ENCODE results near the gene ZNF460.
A peak's percentile ranks its signal among the peaks of the same experiment; 100 is the strongest.

ZNF460 gene

GRCh38 chr19:57282011-57282643 lies 1.8 kb downstream of the ZNF460 start:
- DNase-seq = no peak

- DNase-seq = no peak
Measured at GRCh38 chr19:57288373-57288772, 8.1 kb downstream of the ZNF460 start.

- DNase-seq = no peak
Measured at GRCh38 chr19:57290970-57291369, 10.7 kb downstream of the ZNF460 start.

GRCh38 chr19:57292547-57292946 lies 12.3 kb downstream of the ZNF460 start:
- no peak for DNase-seq

- no peak for DNase-seq
Measured at GRCh38 chr19:57293719-57294118, 13.4 kb downstream of the ZNF460 start.

- no peak for DNase-seq
Measured at GRCh38 chr19:57302020-57302465, 21.8 kb downstream of the ZNF460 start.

- DNase-seq = no peak
Measured at GRCh38 chr19:57302727-57303401, 22.6 kb downstream of the ZNF460 start.

GRCh38 chr19:57305056-57305455 lies 24.8 kb downstream of the ZNF460 start:
- no peak for DNase-seq

GRCh38 chr19:57308514-57308913 lies 28.2 kb downstream of the ZNF460 start:
- DNase-seq = no peak

- DNase-seq = no peak
Measured at GRCh38 chr19:57310792-57311191, 30.5 kb downstream of the ZNF460 start.

GRCh38 chr19:57314146-57314545 lies 33.9 kb downstream of the ZNF460 start:
- no peak for DNase-seq

- no peak for DNase-seq
Measured at GRCh38 chr19:57317503-57317902, 37.2 kb downstream of the ZNF460 start.

GRCh38 chr19:57319869-57320179 lies 39.5 kb downstream of the ZNF460 start:
- DNase-seq = no peak

GRCh38 chr19:57320180-57321084 lies 40.1 kb downstream of the ZNF460 start, which contains the start of gene ZNF543:
TSS of gene ZNF543 (plus strand) at chr19:57320472. CDS start at chr19:57320854, 382 bp downstream.
- DNase-seq = peak; percentile 47

- no peak for DNase-seq
Measured at GRCh38 chr19:57321116-57321515, 40.8 kb downstream of the ZNF460 start.

- no peak for DNase-seq
Measured at GRCh38 chr19:57321751-57322150, 41.5 kb downstream of the ZNF460 start.

- no peak for DNase-seq
Measured at GRCh38 chr19:57324992-57325391, 44.7 kb downstream of the ZNF460 start.

- DNase-seq = no peak
Measured at GRCh38 chr19:57327993-57328392, 47.7 kb downstream of the ZNF460 start.

GRCh38 chr19:57334191-57334590 lies 53.9 kb downstream of the ZNF460 start:
- no peak for DNase-seq

GRCh38 chr19:57338877-57339276 lies 58.6 kb downstream of the ZNF460 start:
- no peak for DNase-seq

GRCh38 chr19:57342582-57342981 lies 62.3 kb downstream of the ZNF460 start:
- no peak for DNase-seq

All from cortex of kidney (tissue), 1 donor.